Endothelial cell of umbilical vein (primary cell): Measurements from ENCODE around the gene STOML1. TPM values are rescaled to one million over a fixed set of nuclear protein-coding genes. Genes with fewer than 3 reads are reported as not detected.

Source experiments
- BruUV-seq: library from RNA; stranded (reverse); fragments of 400-500 nt; replicated peaks from 2 replicates; lab custom pipeline; 2021; lab: Mats Ljungman, UMichigan
- CTCF ChIA-PET: fragments of 300-600, 350-600 bp; sonication (Branson Sonifier 250); formaldehyde crosslinking; loops from one replicate; lab custom pipeline; 2021; ENCODE audit warnings: antibody characterized with exemption, inconsistent platforms; lab: Charles Lee
- POLR2A ChIA-PET: fragments of 300-600, 350-600 bp; sonication (Branson Sonifier 250); formaldehyde crosslinking; loops from one replicate; lab custom pipeline; 2021; ENCODE audit warnings: antibody characterized with exemption, inconsistent platforms; lab: Charles Lee
- DNase-seq: peaks from one replicate; pipeline ENCODE4 v3.0.0-alpha.2; 2011; ENCODE audit warnings: low read depth, low spot score
- FAIRE-seq: peaks from 2 replicates; lab custom pipeline; 2011; peaks lifted over from hg19 to GRCh38; lab: Jason Lieb, UNC
- H2AFZ ChIP-seq: 2 replicates; pipeline ENCODE4 v1.6.0; 2012; ENCODE audit warnings: low read depth, low read length, control low read depth, inconsistent platforms
- H3K27ac ChIP-seq: 2 replicates; pipeline ENCODE4 v1.5.1; 2011; ENCODE audit warnings: low read depth, mild to moderate bottlenecking, control low read depth, low read length, moderate library complexity; ENCODE audit not compliant: insufficient read depth
- H3K27me3 ChIP-seq, 2 experiments: 2 replicates each; pipeline versions ENCODE4 v1.6.0 to v1.6.1; 2011; ENCODE audit warnings: low read length in 2 of 2, mixed read lengths in 1 of 2; ENCODE audit not compliant: control insufficient read depth in 2 of 2, insufficient read depth in 2 of 2
- H3K36me3 ChIP-seq, 2 experiments: 2 replicates in 1 of 2; 3 replicates in 1 of 2; pipeline ENCODE4 v1.5.1; 2011; ENCODE audit warnings: low read length in 2 of 2, mild to moderate bottlenecking in 1 of 2, moderate library complexity in 1 of 2; ENCODE audit not compliant: control insufficient read depth in 2 of 2, insufficient read depth in 2 of 2; ENCODE audit errors: extremely low read depth in 1 of 2
- H3K4me1 ChIP-seq: 3 replicates; pipeline ENCODE4 v1.5.1; 2011; ENCODE audit warnings: mild to moderate bottlenecking, low read length; ENCODE audit not compliant: control insufficient read depth, insufficient read depth; ENCODE audit errors: extremely low read depth
- H3K4me2 ChIP-seq: 2 replicates; pipeline ENCODE4 v1.6.1; 2011; ENCODE audit warnings: low read length, control low read depth, mixed read lengths; ENCODE audit not compliant: insufficient read depth
- H3K4me3 ChIP-seq, 3 experiments: fragments of 200-600 bp in 1 of 3; sonication (generic), shearing (Covaris generic) in 1 of 3; replicated peaks in 1 of 3; 2 replicates each; pipeline ENCODE4 v1.5.1; 2011 to 2016; ENCODE audit warnings: control low read depth in 3 of 3, low read length in 3 of 3, mild to moderate bottlenecking in 2 of 3, inconsistent platforms in 1 of 3, low read depth in 1 of 3, moderate library complexity in 1 of 3; ENCODE audit not compliant: insufficient read depth in 1 of 3
- H3K79me2 ChIP-seq: 2 replicates; pipeline ENCODE4 v1.6.0; 2012; ENCODE audit warnings: low read length, inconsistent platforms; ENCODE audit not compliant: control insufficient read depth, insufficient read depth
- H3K9ac ChIP-seq: replicated peaks from 2 replicates; pipeline ENCODE3; 2011; ENCODE audit warnings: low read length, control low read depth; ENCODE audit not compliant: insufficient read depth; ENCODE audit errors: extremely low read depth
- H3K9me1 ChIP-seq: replicated peaks from 3 replicates; pipeline ENCODE4 v1.6.0; 2011; ENCODE audit warnings: mild to moderate bottlenecking, low read length; ENCODE audit not compliant: control insufficient read depth, insufficient read depth; ENCODE audit errors: extremely low read depth
- H3K9me3 ChIP-seq: replicated peaks from 2 replicates; pipeline ENCODE4 v1.5.1; 2012; ENCODE audit warnings: low read length, inconsistent platforms; ENCODE audit not compliant: control insufficient read depth, insufficient read depth
- H4K20me1 ChIP-seq: replicated peaks from 2 replicates; pipeline ENCODE3; 2011; ENCODE audit warnings: mild to moderate bottlenecking, low read length; ENCODE audit not compliant: control insufficient read depth, insufficient read depth; ENCODE audit errors: extremely low read depth
- CTCF ChIP-seq, 2 donors: IDR thresholded peaks; 1 replicate in 1 of 2; 2 replicates in 1 of 2; pipeline ENCODE4 v1.5.1; 2011; ENCODE audit warnings: low read length in 2 of 2, mild to moderate bottlenecking in 2 of 2, moderate library complexity in 2 of 2, control low read depth in 1 of 2, inconsistent platforms in 1 of 2, low read depth in 1 of 2; ENCODE audit not compliant: insufficient read depth in 1 of 2; ENCODE audit errors: extremely low read depth in 1 of 2
- EZH2 ChIP-seq: IDR thresholded peaks from 2 replicates; pipeline ENCODE4 v1.6.1; 2012; ENCODE audit warnings: borderline replicate concordance, low read depth, mild to moderate bottlenecking, moderate library complexity, low read length, inconsistent platforms; ENCODE audit not compliant: severe bottlenecking
- FOS ChIP-seq: IDR thresholded peaks from 2 replicates; pipeline ENCODE4 v1.6.1; 2011; ENCODE audit warnings: mild to moderate bottlenecking, low read length, moderate library complexity, borderline replicate concordance; ENCODE audit not compliant: insufficient read depth
- GATA2 ChIP-seq: IDR thresholded peaks from 2 replicates; pipeline ENCODE4 v1.7.0; 2011; ENCODE audit warnings: low read depth, mild to moderate bottlenecking, moderate library complexity, mixed read lengths, low read length; ENCODE audit not compliant: insufficient read length, insufficient read depth
- JUN ChIP-seq: IDR thresholded peaks from 2 replicates; pipeline ENCODE4 v1.6.1; 2011; ENCODE audit warnings: borderline replicate concordance, low read depth; ENCODE audit not compliant: insufficient read length, insufficient read depth
- MAX ChIP-seq: IDR thresholded peaks from 2 replicates; pipeline ENCODE4 v1.6.1; 2011; ENCODE audit not compliant: insufficient read depth, insufficient read length
- MYC ChIP-seq: IDR thresholded peaks from one replicate; pipeline ENCODE4 v1.6.1; 2011; ENCODE audit warnings: mild to moderate bottlenecking, low read depth, low read length
- POLR2A ChIP-seq: IDR thresholded peaks from 2 replicates; pipeline ENCODE4 v1.6.1; 2012; ENCODE audit warnings: low read depth, mild to moderate bottlenecking, control low read depth, low read length
- POLR2AphosphoS5 ChIP-seq: IDR thresholded peaks from 2 replicates; pipeline ENCODE4 v1.6.1; 2012; ENCODE audit warnings: low read depth, mild to moderate bottlenecking, control low read depth, low read length, moderate library complexity; ENCODE audit not compliant: insufficient read depth
- dilution Hi-C: fragments of 300-500 bp; cut with MboI; formaldehyde crosslinking; loops from one replicate; pipeline ENCODE4 v1.15.0; 2019; ENCODE audit warnings: low sequenced_read_pairs; ENCODE audit not compliant: extremely low pct_ligation_motif_present
- intact Hi-C: fragments of 100-400 bp; cut with micrococcal nuclease; formaldehyde crosslinking; loops from one replicate; pipeline ENCODE4 v1.10.0; 2022
- polyA plus RNA-seq, 4 experiments: library from polyadenylated mRNA; depleted of rRNA in 3 of 4; stranded (reverse) in 3 of 4; unstranded in 1 of 4; fragments of >200 nt; gene quantifications; 2 replicates each; pipeline versions ENCODE4 v1.2.1 to v1.2.3, GENCODE V29; 2011 to 2012; ENCODE audit warnings: missing spikeins in 1 of 4
- total RNA-seq: library from RNA; stranded (reverse); gene quantifications from 2 replicates; pipeline ENCODE4 v1.2.3, GENCODE V29; 2021

The STOML1 gene
- total and polyA plus RNA-seq, 2 donors (not counting 3 experiments of a cell fraction or from before 2014, with no cell fraction given) = 12.9 to 15.4 TPM

GRCh38 chr15:73930371-73930770 is 61.7 kb downstream of the STOML1 start:
- Histone ChIP-seq H4K20me1 (no peaks in the 10 kb centered on the region), H3K27me3 (no peaks in the 10 kb centered on the region), H3K79me2 (no peaks in the 10 kb centered on the region), H3K4me3 (no peak overlapping the region), H3K4me1 (peaks cover 18% of the 10 kb centered on the region), H3K4me2 (no peak overlapping the region), H3K9me1 (no peaks in the 10 kb centered on the region), H3K36me3 (no peaks in the 10 kb centered on the region), H3K9ac (no peak overlapping the region), H2AFZ (no peak overlapping the region), H3K9me3 (no peaks in the 10 kb centered on the region), H3K27ac (no peak overlapping the region)
- TF ChIP-seq POLR2A = no peak
- TF ChIP-seq FOS = no peak
- no peak for TF ChIP-seq MYC
- TF ChIP-seq JUN = no peak
- no peak for TF ChIP-seq CTCF (IDR thresholded peaks at IDR 0.05; ENCODE audit: extremely low read depth in 1 of 2, insufficient read depth in 1 of 2, low read depth in 1 of 2, low read length in 2 of 2)
- no peak for TF ChIP-seq MAX
- TF ChIP-seq GATA2 = no peak
- TF ChIP-seq POLR2AphosphoS5 = no peak
- no peak for TF ChIP-seq EZH2
- dilution Hi-C loops (no loop called here), intact Hi-C loops (no loop called here)
- FAIRE-seq (no peak), DNase-seq (no peak)
- no TSS peak for BruUV-seq
- POLR2A ChIA-PET = no interaction called here
- CTCF ChIA-PET = no interaction called here
